Umbilical cord (tissue), 2 donors: ENCODE results near the gene TFIP11. TPM values are rescaled to one million over a fixed set of nuclear protein-coding genes. Genes with fewer than 3 reads are reported as not detected.
A peak's percentile ranks its signal among the peaks of the same experiment; 100 is the strongest.

ENCODE experiments used
- DNase-seq: peaks from one replicate; pipeline ENCODE4 v3.0.0-alpha.2; 2015; ENCODE audit warnings: low spot score
- total RNA-seq: library from RNA; depleted of rRNA; stranded (reverse); fragments of >200 nt; gene quantifications from one replicate; pipeline ENCODE4 v1.2.3, GENCODE V29; 2014; ENCODE audit warnings: low replicate concordance; ENCODE audit not compliant: insufficient read depth

The TFIP11 gene
- total RNA-seq, 1 donor from 2014 or later, result 42.6 TPM

DNA sequence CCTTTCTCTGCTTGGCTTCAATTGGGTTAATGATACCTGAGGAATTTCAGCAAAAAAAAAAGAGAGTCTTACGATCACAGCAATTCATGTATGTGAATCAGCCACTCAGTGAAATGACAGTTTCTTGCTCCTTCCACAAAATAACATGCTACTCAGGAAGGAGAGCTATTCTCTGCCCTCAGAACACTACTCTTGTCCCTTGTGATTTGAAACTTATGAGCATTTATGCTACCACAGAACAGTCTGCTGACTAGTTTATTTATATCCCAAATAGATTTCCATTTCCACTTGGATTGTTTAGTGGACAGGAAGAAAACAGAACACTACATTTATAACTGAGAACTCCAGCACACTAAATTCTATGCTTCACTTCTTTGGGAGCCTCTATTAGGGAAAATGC lies 8.5 kb downstream of the TFIP11 start:
- DNase-seq, result no peak

DNA sequence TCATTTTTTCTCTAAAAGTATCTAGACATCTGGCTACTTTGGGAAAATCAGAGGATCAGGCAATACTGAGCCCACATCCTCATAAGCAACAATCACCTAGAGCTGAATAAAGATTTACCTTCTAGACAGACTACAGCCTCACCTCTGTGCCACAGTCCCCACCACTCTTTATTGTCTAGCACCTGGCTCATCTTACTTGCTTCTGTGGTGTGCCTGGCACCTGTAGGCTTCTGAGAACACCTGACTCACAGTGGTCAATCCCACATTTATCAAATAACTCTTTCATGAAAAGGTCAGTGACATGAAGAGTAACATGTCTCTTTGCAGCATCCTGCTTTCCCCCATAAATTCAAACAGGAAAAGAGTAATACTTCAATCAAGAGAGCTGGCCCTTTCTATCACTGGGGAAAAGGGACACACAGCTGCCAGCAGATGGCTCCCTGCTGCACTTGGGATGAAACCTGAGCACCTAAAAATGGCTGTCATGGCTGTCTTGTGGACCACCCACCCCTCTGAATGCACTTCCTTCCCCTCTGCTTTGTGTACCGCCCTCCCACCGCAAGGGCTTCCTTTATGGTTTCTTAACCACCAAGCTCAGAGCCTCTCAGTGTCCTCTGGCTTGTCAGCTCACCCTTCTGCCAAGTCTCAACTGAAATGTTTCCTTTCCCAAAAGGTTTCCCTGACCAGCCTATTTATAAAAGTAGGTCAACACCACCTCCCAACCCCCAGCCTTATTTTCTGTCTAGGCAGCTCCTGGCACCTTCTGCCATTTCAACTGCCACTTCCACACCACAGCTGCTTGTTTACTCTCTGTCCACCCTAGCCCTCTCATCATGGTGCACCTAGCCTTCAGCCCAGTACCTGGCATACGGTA lies 9.3 kb downstream of the TFIP11 start:
- DNase-seq, result peak; percentile 24

DNA sequence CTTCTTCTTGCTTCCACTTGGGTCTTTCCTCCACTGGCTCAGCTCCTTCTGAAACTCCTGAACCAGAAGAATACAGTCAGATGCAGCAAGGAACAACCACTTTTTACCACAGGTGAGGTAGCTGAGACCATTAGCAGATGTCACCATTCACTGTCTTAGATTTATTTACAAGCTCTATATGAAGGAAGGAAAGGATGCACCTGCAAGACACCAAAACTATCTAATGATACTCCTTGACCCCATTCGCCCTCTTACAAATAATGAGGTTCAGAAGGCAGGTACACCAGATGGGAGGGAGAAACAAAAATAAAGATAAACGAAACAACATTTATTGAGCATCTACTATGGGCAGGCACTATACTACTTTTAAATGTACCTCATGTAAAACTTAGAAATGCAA lies 10.3 kb downstream of the TFIP11 start:
- DNase-seq, result no peak

DNA sequence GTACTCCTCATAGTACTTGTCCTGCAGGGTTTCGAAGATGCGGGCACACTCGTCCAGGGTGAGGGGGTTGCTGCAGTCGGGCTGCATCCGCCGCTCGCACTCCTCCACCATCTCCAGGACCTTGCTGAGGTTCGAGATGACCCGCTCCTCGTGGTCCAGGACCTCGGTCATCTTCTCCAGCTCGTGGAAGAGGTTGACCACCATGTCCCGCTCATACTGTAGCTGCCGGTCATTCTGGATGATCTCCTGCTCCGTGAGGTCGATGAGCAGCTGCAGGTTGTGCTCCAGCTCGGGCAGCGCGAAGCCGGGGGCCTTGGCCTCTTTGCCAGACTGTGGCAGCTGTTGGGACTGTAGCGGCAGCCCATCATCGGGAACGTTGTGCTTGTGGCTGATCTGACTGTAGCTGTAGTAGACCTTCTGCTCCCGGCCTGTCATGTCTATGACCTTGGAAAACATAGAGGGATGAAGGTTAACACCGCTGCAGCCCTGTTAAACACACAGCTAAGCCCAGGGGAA lies 13.0 kb downstream of the TFIP11 start:
- DNase-seq, result no peak

DNA sequence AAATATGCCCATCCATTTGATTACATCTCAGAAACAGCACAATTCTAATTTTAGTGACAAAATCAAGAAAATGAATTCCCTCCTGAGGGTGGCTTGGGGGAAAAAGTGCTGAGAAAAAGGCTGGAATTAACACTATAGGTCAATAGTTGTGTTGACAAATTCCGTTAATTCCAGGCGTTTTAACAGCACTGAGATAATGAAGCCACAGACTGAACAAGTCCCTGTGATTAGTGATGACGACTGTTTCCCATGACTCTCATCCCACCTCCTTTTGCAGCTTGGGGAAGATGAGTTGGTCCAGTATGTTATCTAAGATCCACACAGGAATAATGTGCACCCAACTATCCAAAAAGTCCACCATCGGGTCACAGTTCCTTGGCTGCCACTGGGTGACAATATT lies 15.8 kb downstream of the TFIP11 start:
- no peak for DNase-seq

DNA sequence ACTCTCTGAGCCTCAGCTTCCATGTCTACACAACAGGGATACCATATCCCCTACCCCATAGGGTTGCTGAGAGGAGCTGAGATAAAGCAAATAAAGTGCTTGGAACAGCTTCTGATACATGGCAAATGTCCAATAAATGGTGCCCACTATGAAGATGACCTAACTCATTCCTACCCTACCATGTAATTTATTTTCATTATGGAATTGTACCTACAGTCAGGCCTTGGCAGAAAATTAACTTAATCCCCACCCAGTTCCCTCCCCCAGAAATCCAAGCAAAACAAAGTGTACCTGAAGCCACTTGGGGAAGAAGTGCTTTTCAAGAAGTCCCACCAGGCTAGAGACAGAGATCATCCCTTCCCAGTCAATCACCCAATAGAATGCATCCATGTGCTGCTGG lies 17.8 kb downstream of the TFIP11 start:
- no peak for DNase-seq

DNA sequence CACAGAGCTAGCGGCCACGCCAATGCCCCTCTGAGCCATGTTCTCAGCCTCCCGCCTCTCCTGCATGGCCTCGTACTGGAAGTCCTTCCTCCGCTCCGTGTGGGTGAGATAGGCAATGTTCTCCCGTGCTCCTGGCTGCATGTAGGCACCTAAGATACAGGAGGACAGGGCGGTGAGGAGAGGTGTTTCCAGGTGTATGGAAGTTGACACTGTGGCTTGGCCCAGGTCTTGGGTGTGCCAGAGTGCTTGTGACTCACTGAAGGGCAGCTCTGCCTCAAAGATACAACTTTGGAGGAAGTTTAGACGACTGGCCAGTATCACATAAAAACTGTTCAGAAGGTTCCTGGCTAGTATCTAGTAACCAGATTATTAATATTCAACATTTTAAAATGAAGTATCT lies 20.1 kb downstream of the TFIP11 start:
- DNase-seq, result no peak

DNA sequence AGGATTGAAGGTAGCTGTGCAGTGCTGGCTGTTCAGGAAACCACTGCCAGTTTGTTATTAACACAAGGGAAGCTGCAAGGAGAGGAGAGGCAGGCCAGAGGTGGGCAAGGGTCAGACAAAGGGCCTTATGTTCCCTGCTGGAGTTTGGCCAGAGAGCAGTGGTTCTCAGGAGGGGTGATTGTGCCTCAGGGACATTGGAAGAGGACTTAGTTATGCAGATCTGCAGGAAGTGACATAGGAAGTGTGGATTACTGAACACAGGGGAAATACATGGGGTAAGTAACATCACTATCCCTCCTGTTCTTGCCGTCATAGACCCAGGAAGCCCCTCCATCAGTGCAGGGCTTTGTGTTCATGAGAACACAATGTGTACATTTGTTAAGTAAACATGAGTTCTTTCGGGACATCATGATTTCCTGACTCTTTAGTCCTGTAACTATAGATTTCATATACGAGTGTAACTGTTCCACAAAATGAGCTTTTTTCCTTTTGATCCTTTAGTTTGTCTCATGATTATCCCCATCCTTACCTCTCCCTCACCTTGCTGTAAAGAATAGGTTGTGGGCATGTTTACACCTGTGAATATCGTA lies 22.7 kb downstream of the TFIP11 start:
- DNase-seq, result no peak

DNA sequence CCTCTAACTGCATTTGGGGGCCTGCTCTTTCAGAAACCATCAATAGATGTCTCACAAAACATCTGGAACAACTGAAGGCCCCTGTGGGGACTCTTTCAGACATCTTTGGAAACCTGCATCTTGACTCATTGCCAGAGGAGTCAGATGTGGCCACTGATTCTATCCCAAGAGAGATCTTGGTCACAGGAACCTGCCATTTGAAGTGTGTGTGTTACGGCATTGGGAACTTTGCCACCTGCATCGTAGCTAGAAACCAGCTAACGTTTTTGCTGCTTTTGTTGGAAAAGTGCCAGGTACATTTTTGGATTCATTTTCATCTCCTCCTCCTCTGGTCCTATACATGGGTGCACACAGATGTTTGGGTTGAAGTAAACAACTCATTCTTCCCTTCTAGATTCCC lies 24.3 kb downstream of the TFIP11 start:
- DNase-seq, result no peak

DNA sequence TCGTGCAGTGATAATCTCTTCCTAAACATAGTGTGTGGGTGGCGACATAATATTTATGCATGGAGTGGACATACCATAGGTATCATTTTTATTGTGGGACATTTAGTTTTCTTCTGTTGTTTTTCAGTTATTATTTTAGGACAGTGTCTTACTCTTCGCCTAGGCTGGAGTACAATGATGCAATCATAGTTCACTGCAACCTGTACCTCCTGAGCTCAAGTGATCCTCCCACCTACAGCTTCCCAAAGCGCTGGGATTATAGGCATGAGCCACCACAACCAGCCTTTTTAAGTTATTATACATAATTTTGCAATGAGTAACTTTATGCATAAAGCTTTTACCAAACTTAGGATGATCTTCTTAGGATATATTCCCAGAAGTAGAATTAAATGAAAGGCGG lies 25.9 kb downstream of the TFIP11 start:
- no peak for DNase-seq

DNA sequence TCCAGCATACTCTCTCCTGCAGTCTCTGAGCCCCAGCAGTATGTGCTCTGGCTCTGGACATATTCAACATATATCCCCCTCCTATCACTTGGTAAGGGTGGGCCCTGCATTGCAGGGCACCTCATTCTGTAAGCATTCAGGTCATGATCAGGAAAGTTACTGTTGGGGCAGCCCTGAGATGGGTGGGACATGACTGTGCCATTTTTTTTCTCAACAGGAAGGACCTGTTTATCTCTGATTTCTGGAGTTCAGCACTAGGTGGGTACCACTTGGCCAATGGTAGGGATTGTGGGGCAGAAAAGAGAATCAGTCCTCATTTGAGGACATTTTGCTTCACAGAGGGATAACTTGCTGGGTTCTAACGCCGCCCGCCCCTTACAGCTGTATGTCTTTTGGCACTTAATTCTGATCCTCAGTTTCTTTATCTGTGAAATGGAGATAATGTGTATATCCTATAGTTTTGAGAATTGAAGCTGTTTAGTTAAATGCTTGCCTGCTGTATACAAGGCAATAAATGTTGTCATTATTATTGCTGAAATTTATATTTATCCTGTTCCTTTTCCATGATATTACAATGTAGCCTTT lies 26.4 kb downstream of the TFIP11 start:
- no peak for DNase-seq

DNA sequence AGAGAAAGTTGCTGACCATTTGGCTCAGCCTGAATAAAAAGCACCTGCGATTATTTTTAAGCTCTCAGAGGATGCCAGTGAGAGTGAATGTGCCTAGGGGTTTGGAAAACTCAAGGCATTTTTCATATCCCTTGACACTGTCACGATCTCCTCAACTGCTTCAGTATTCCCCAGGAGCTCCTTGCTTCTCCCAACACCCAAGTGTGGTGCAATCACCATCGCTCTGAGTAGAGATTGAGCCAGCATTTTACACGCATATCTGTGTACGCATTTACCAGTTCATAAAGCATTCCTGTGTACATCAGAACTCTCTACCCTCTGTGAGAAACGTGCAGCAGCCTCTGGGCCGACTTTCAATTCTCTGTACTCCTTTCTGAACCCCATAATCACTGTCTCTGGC lies 27.3 kb downstream of the TFIP11 start:
- DNase-seq, result no peak

DNA sequence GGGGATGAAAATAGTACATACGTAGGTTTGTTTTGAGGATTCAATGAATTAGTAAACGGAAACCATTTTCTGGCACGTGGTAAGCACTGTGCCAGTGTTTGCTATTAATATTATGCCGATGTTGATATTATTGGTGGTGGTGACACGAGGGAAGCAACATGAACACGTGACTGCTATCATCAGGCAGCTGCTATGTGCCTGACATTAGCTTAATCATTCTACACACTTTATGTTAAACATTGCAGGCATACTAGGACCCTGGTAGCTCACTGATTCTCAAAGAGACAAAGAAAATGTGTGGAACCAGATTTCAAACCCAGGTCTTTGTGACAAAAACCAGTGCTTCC lies 27.9 kb downstream of the TFIP11 start:
- no peak for DNase-seq

DNA sequence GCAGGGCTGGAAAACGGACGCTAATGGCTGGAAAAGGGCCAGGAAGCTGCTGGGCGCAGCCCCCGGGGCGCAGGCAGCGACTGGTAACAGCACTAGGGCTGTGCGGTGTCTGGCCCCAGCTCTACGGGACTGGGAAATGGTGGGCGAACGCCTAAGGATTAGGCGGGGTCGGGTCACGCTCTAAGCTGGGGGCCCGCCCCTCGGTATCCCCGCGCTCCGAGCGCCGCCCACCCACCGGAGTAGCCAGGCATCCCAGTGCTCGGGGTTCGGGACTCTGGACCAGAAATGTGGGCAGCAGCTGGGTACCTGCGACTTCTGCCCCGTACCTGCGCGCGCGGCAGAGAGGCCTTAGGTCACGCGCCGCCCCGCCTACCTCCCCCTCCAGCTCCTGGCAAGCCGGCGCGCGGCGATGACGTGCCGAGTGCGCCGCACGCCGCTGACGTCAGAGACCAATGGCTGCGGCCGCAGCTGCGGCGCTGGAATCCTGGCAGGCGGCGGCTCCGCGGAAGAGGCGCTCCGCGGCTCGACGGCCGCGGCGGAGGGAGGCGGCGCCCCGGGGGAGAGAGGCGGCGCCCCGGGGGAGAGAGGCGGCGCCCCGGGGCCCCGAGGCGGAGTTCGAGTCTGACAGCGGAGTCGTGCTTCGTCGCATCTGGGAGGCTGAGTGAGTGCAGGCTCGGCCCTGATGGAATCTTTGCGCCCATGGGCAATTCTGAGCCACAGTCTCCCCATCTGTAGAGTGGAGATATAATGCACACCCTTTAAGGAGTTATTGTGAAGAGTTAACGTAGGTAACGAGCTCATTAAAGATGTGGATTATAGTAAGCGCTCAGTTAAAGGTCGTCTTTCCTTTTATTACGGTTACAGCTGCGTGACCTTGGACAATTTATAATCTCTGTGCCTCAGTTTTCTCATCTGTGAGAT lies 28.6 kb downstream of the TFIP11 start, which contains the start of the genes HPS4 and SRRD:
Gene HPS4, minus strand, starts transcription at position 345 of the 921 bp plus-strand sequence. CDS start 2,021 bp downstream, outside the sequence.
Gene SRRD, plus strand, starts transcription at position 439 of the 921 bp plus-strand sequence. Its CDS starts 14 bp downstream, at position 453.
- peak; percentile 91 for DNase-seq

DNA sequence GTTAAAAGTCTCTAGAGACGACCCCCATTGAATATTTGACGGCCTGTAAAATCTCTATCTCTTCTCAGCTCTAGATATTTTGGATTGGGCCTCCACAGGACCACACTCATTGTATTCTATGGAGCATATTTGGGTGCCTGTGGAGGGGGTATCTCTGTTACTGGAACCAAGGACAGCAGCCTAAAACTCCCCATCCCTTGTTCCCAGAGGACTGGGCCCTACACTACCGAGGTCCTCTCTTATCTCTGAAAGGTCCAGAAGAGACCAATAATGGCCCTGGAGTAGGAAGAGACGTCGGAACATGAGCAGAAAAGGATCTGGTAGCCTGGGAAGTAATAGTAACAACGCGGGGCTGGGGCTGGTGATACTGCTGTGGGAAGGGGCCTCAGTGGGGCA lies 29.2 kb downstream of the TFIP11 start:
- DNase-seq, result no peak

DNA sequence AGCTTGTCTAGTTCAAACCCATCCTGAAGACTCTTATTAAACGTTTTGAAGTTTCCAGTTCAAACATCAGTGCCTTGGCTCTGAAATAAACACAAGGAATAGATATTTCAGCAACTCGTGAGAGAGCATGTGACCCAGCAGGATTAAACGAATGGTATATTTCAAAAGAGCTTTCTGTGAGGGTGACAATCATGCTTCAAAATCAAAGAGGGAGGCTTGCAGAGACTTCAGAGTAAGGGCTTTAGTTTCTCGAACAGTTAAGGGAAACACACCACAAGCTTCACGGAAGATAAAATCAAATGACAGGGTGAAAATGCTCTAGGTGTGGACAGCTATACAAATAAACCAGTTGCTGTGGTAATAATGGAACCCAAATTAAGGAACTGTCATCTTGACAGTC lies 30.1 kb downstream of the TFIP11 start:
- DNase-seq, result no peak

DNA sequence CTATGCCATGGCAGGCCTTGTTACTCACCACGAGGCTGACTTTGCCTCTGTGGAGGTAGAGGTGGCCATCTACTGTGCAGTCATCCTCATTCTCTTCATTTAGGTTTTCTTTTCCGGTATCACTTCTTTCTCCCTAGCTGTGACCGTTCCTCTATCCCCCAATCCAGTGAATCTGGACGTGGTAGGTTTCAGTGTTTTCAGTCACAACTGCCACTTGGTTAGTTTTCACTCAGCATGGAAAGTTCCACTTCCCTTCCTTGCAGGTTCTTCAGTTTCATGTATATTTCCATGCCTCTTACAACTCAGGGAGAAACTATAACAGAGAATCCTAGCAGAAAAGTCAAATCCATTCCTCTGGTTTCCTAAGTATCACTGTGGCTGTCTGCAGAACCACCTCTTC lies 30.6 kb downstream of the TFIP11 start:
- DNase-seq, result no peak

DNA sequence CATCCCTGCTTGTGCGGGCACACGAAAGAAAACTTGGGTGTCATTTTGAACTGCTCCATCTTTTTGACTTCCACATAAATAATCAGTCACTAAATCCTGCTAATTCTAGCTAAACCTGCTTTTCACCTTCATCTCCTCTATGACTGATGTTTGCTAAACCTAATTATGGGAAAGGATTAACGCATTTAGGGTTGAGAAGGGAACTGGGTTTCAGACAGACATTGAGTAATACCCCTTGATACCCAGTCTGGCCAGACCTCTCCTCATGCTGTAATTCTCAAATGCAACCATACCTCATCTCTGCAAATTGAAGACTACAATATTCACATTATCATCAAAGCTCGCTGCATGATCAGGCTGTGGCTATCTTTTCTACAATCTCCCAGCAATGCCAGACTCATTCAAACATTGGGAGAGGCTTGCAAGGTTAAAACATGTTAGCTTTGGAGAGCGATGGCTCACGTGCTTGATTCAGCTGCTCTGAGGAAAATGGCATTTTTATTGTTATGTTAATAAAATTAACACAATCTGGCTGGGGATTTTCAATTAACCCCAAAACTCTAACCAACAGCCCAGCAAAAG lies 31.1 kb downstream of the TFIP11 start:
- DNase-seq, result no peak

DNA sequence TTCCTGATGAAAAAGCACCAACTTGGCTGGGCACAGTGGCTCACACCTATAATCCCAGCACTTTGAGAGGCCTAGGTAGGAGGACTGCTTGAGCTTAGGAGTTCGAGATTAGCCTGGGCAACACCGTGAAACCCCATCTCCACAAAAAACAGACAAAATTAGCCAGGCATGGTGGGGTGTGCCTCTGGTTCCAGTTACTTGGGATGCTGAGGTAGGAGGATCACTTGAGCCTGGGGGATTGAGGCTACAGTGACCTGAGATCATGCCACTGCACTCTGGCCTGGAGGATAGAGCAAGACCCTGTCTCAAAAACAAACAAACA lies 31.7 kb downstream of the TFIP11 start:
- DNase-seq, result no peak

DNA sequence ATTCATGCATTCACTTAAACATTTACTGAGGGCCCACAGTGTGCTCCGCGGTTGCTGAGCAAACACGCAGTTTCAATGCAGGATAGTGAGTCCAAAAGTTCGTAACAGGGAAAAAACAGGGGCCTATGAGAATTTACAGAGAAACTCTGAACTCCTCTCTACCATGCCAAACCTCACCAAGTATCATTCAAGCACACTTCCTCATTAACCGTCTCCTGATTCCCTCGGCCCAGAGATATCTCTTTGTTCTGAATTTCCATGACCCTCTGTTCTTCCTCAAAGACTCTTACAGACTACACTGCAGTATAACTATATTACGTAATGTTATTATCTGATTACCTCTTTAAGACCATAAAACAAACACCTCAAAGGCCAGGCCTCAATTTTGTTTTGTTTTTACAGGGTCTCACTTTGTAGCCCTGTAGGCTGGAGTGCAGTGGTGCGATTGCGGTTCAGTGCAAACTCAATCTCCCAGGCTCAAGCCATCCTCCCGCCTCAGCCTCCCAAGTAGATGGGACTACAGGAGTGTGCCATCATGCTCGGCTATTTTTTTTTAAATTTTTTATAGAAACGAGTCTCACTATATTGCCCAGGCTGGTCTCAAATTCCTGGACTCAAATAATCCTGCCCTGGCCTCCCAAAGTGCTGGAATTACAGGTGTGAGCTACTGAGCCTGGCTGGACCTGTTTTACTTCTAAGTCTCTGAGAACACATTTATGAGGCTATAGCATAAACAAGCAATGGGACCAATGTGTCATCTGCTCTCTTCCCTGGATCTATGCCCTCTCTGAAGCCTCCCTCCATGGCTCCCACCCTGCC lies 32.3 kb downstream of the TFIP11 start:
- no peak for DNase-seq
